Measurements from ENCODE around the gene NOX3. TPM values are rescaled to one million over a fixed set of nuclear protein-coding genes. Genes with fewer than 3 reads are reported as not detected.

NOX3 gene
- total RNA-seq, 4 donors from 2014 or later, result not detected

- 92 to 93% methylated on average over 4 of the region's 4 CpGs for WGBS, 2 donors
- H3K27ac ChIP-seq, result no peak overlapping the region
- intact Hi-C loops (cut with DNase I), result no loop called here
- no peak for TF ChIP-seq POLR2A (IDR thresholded peaks at IDR 0.05)
- TF ChIP-seq CTCF (IDR thresholded peaks at IDR 0.05), result no peak
- no peaks in the 10 kb centered on the region for H3K36me3 ChIP-seq
- no peak overlapping the region for H3K4me3 ChIP-seq (replicated peaks in 1 of 3)
- no peaks in the 10 kb centered on the region for H3K9me3 ChIP-seq
- DNase-seq, result no peak
- H3K27me3 ChIP-seq, result no peaks in the 10 kb centered on the region
- H3K4me1 ChIP-seq, result no peaks in the 10 kb centered on the region
Measured at GRCh38 chr6:155415953-155416352, 39.7 kb downstream of the NOX3 start.

- Histone ChIP-seq H3K4me3 (replicated peaks in 1 of 3) (no peak overlapping the region), H3K27ac (no peak overlapping the region), H3K36me3 (no peaks in the 10 kb centered on the region), H3K4me1 (no peaks in the 10 kb centered on the region), H3K27me3 (no peaks in the 10 kb centered on the region), H3K9me3 (no peaks in the 10 kb centered on the region)
- intact Hi-C loops (cut with DNase I), result no loop called here
- TF ChIP-seq CTCF (IDR thresholded peaks at IDR 0.05) (no peak), POLR2A (IDR thresholded peaks at IDR 0.05) (no peak)
- WGBS, 2 donors, result 88 to 92% methylated on average over 3 of the region's 3 CpGs
- no peak for DNase-seq
Measured at GRCh38 chr6:155414049-155414448, 41.6 kb downstream of the NOX3 start.

GRCh38 chr6:155412335-155412734 is 43.3 kb downstream of the NOX3 start:
- no peak for DNase-seq
- no peaks in the 10 kb centered on the region for H3K36me3 ChIP-seq
- no peaks in the 10 kb centered on the region for H3K9me3 ChIP-seq
- whole genome bisulfite sequencing, 2 donors, result 88 to 96% methylated on average over 1 of the region's 1 CpG
- no peak for TF ChIP-seq CTCF (IDR thresholded peaks at IDR 0.05)
- no peak for TF ChIP-seq POLR2A (IDR thresholded peaks at IDR 0.05)
- H3K27ac ChIP-seq, result no peak overlapping the region
- intact Hi-C loops (cut with DNase I), result no loop called here
- no peaks in the 10 kb centered on the region for H3K4me1 ChIP-seq
- no peak overlapping the region for H3K4me3 ChIP-seq (replicated peaks in 1 of 3)
- H3K27me3 ChIP-seq, result no peaks in the 10 kb centered on the region

- no peaks in the 10 kb centered on the region for H3K4me1 ChIP-seq
- no peaks in the 10 kb centered on the region for H3K36me3 ChIP-seq
- no peaks in the 10 kb centered on the region for H3K27me3 ChIP-seq
- no peak overlapping the region for H3K4me3 ChIP-seq (replicated peaks in 1 of 3)
- intact Hi-C loops (cut with DNase I), result no loop called here
- no peak overlapping the region for H3K27ac ChIP-seq
- DNase-seq, result no peak
- H3K9me3 ChIP-seq, result no peaks in the 10 kb centered on the region
- 53 to 64% methylated on average over 10 of the region's 10 CpGs for WGBS, 2 donors
- TF ChIP-seq POLR2A (IDR thresholded peaks at IDR 0.05) (no peak), CTCF (IDR thresholded peaks at IDR 0.05) (no peak)
Measured at GRCh38 chr6:155411154-155412052, 44.2 kb downstream of the NOX3 start.

GRCh38 chr6:155409391-155409790 is 46.2 kb downstream of the NOX3 start:
- no peaks in the 10 kb centered on the region for H3K9me3 ChIP-seq
- H3K27ac ChIP-seq, result no peak overlapping the region
- no peaks in the 10 kb centered on the region for H3K36me3 ChIP-seq
- no peak overlapping the region for H3K4me3 ChIP-seq (replicated peaks in 1 of 3)
- TF ChIP-seq POLR2A (IDR thresholded peaks at IDR 0.05) (no peak), CTCF (IDR thresholded peaks at IDR 0.05) (no peak)
- 92% methylated on average over 4 of the region's 4 CpGs for WGBS, 2 donors
- DNase-seq, result no peak
- H3K4me1 ChIP-seq, result no peaks in the 10 kb centered on the region
- no peaks in the 10 kb centered on the region for H3K27me3 ChIP-seq
- intact Hi-C loops (cut with DNase I), result no loop called here
